GM04504 (cell line): ENCODE data around the gene PTGES2.
"Not testable (repeated sequence)": the region's sequence is repeated elsewhere in the genome, so short reads cannot be mapped to it uniquely, and the experiment has no call there.

Source experiments
- DNase-seq: peaks from one replicate; pipeline ENCODE4 v3.0.0-alpha.2; 2012; ENCODE audit warnings: low read depth

Gene PTGES2

DNA sequence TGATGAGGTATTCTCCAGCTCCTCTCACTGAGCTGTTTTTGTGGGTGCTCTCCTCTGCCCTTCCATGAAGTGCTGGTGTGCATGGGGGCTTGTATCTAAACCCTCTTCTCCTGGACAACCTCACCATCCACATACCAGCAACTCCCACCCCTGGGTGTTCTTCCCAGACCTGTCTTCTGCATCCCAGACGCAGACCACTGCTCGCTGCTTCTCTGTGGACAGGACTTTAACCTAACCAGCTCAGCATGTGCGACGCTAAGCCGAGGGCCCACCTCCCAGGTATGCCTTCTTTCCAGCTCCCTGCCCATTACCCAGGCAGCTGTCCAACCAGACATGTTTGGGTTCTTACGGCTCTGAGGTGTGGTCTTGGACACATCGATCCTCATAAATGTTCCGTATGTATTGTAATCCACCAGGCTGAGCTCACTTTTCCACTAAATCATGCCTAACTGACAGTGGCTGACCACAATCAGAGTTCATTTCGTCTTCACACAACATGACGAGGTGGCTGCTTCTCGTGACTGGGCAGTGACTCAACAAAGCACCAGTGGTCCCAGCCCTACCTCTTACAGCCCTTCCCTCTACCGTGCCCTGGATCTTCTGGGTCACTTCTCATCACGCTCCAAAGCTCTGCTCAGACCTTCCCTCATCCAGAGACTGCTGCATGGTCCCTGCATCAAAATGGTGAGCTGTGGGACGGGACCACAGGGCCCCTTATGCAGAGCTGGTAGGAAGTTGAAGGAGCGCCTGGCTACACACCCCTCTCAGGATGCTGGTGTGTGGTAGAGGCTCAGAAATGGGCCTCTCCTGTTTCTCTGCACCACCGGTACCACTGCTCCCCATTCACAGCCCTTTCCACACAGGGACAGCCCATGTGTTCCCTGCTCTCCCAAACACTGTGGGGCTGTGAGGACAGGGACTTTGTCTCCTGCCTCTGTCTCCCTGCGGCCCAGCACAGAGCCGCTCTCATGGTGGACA, 9.6 kb upstream of the PTGES2 start:
- peak; percentile 55 for DNase-seq

DNA sequence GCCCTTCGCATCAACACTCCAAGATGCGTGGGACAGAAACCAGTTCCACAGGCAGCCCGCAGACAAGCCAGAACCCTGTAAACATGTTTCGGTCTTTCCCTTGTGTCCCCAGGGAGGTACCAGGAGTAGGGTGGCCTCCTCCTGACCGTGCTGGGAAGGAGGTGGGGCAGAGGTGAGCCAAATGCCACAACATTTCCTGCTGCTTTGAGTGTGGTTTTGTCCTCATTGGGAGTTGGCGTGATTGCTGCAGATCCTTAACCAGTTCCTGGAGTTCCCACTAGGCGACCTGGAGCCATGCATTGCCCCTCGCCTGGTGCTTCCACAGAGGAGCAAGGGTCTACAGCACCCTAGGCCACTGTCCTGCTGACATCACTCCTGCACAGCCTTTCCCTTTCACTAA, 8.0 kb upstream of the PTGES2 start:
- not testable (repeated sequence) for DNase-seq

DNA sequence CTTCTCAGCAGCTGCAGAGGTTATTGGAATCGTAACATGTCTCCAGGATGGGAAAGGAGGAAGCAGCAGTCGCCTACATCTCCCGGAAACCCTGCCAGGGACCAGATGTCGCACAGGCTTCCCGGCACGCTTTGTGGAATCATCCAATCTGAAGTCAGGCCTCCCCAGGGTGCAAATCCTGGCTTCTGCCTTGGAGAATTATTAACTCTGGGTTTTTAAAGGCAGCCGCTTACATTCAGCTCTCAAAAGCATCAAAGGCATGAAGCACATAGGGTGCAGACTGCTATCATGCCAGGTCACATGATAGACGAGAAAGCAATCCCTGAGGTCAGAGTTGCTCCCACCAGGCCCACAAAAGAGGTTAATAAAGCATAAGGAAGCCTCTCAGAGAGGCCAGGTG, 4.6 kb upstream of the PTGES2 start:
- DNase-seq = not testable (repeated sequence)

DNA sequence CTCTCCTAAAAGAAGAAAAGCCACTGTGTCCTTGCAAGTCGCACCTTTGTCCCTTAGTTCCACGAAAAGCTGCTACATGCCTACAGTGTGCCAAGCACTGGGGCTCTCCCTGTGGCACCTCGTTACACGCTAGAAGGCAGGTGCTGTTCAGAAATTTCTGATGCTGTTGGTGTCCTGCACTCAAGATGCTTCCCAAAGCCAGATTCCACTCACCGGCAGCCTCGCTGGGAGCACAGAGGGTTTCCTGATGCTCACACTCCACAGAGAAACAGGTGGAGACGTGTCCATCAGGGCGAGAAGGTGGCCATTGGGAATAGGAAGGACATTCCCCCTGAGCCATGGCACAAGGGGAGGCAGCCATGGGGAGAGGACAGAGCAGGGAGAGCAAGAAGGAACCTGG, 3.8 kb upstream of the PTGES2 start:
- not testable (repeated sequence) for DNase-seq

DNA sequence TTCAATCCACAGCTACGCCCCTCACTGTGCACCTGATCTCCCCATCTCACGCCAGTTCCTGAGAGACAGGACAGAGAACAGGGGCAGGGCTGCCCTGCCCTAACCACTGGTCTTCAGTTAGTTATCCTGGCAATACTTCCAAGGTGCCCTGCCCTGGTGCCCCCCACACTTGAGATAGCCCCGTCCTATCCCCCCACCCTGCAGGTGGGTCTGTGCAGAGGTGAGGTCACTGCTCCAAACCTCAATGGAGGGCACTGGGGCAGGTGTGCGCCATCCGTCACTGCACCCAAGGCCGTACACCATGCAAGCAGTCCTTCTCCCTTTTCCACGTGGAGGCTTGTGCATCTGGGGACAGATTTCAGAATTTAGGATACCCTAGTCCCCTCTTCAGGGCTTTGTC, 3.1 kb upstream of the PTGES2 start:
- not testable (repeated sequence) for DNase-seq

DNA sequence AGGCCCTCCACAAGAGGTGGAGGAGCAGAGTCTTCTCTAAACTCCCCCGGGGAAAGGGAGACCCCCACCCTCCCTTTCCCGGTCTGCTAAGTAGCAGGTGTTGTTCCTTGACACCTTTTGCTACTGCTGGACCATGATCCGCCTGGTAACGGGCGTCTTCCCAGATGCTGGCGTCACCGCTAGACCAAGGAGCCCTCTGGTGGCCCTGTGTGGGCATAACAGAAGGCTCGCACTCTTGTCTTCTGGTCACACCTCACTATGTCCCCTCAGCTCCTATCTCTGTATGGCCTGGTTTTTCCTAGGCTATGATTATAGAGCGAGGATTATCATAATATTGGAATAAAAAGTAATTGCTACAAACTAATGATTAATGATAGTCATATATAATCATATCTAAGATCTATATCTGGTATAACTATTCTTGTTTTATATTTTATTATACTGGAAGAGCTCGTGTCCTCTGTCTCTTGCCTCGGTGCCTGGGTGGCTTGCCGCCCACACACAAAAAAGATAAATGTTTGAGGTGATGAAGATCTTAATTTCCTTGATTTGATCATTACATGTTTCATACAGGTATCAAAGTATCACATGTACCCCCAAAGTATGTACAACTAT, 2.6 kb upstream of the PTGES2 start:
- not testable (repeated sequence) for DNase-seq

DNA sequence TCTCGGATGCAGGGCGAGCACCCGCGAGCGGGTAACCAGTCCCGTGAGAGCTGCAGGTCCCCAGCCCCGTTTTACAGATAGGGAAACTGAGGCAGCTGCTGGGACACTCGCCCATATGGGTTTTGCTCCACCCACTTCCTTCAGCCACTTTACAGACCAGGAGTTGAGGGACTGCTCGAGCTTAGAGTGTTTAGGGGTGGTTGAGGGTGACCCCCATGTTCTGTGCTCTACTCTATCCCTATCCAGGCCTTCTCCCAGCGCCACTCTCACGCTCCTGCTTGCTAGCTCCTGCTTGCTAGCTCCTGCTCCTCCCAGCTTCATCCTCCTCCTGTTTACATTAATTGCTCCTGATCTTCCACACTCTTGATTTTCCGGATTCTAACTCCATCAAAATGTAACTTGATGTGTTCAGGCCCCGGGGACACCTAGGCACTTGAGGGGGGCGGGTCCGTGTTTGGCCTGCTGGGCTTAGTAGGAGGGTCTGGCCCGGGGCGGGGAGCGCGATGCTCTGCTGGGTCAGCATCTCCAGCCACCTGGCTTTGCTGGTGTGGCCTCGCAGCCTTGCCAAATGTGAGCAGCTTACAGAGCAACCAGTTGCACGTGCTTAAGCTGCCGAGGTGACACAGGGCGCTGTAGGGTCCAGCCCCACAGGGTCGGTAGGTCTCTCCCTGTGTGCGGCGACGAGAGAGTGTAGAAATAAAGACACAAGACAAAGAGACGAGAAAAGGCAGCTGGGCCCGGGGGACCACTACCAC, 1.5 kb upstream of the PTGES2 start:
- DNase-seq = no peak

DNA sequence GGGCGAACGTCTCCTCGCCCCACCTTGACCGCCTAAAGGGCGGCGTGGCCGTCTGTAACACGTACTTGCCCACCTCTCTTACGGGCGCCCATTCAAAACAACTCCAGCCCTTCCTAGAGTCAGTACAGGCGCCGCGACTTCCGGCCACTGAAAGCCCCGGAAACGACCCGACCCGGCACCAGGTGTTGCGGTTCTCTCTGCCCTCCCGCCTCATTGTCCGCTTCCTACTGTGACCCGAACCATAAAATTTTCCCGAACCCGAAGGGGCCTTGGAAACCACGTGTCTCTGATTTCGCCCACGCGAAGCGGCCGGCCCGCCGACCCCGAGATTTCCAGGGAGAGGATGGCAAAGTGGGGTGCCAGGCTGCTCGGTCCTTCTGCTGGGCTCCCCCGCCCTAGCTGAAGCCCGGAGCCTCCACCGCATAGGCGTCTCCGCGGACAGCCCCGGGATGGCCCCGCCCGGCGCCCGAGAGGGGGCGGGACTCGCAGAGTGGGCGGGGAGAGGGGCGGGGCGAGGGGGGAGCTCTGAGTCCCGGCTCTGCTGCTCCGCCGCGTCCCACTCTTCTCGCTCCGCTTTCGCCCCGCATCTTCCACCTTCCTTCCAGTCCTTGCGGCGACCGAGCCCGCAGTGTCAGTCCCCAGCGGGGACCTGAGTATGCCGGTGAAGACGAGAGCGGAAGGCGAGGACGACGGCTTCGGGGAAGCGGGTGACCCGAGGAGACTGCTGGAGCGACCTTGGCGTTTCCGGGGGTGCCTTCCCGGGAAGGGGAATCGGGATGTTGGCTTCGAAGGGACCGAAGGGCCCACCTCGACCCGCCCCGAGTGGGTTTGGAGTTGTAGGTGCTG, 684 bp upstream of the PTGES2 start:
- DNase-seq = peak; percentile 81

DNA sequence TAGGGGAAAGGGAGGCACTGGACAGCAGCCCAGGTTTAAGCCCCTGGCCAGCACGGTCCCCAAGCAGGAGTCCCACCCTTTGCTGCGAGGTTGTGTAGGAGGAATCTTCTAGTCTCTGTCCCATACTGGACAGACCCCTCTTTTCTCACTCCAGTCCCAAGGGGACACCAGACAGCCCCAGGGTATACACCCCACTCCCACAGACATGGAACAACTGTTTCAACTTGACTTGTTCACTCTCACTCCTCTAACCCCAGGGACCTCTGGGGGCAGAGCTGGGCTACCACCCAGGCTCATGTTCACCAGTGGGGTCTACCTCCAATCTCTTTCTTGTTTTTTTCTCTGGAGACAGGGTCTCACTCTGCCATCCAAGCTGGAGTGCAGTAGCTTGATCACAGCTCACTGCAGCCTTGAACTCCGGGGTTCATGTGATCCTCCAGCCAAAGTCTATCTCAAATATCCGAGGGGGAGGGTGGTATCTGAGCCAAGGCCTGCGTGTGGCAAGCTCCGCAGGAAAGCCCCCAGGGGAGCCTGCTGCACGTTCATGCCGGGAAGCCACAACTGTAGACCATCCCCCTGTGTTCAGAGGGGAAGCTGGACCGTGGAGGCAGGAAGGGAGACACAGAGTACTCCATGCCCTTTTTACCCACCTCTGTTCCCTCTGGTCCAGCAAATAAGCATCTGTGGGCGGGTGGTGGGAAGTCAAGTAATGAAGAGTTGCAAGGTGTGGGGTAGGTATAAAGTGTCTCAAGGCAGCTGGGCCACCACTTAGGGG, 1.8 kb downstream of the PTGES2 start:
- DNase-seq = no peak

DNA sequence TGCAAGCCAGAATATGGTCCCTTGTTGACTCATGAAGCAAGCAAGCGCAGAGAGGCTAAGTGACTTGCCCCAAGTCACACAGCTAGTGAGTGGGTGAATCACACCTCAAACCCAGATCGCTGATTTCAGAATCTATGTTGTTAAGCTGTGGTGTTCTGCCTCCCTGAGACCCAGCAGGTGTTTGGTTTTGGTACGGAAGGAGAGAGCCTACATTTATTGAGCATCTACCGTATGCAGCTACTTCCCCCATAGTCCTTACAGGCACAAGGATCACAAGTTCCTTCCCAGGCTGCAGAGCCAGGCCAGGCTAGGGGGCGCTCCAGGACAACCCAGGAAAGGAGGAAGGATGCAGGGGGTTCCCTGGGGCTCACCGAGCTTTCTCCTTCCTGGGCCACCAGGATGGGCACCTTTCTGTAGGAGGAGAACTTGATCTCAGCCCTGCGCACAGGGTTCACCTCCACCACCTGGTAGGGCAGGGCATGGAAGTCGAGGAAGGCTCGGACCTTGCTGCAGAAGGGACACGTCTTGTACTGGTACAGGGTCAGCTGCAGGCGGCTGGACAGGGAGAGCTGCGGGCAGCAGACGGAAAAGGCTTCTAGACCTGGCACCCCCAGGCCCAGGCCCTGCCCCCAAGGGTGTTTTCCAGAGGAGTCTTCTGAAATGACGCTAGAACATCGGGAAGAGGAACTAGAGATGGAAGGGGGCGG, 2.5 kb downstream of the PTGES2 start:
- DNase-seq = no peak

DNA sequence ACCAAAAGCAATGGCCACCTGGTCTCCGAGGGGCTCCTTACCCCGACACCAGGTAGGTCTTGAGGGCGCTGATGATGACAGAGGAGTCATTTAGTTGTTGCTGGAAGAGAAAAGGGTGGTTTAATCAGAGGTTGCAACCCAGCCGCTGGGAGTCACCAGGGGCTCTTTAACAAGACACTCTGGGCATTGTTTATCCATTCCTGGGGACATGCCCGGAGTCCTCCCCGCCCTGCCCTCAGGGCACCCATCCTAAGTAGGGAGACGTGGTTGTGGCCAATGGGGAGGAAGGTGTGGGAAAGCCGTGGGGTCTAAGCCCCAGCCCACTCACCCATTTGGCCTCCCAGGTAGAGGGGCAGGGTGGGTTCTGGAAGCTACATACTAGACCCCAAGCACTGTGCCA, 3.1 kb downstream of the PTGES2 start:
- DNase-seq = no peak

DNA sequence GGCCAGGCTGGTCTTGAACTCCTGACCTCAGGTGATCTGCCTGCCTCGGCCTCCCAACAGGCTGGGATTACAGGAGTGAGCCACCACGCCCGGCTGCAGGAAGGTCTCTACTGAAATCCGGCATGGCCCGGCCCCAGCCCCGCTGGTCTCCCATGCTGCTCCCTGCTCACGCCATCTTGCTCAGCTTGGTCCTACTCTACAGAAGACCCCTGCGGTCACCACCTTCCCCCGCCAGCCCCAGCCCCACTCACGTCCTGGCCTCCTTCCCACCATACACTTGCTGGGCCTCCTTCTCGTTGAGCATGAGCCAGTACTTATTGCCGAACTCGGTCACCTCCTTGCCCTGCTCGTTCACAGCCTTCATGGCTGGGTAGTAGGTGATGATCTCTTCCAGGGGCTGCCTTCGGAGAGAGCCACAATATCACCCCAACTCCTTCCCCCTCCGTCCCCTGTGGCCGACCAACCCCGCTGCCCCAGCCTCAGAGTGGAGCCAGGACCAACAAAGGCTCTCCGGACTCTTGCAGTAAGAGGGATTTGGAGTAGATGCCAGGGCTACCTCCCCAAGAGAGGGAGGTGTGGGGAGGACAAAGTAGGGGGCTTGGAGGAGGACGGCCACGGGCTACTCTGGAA, 4.0 kb downstream of the PTGES2 start:
- no peak for DNase-seq

DNA sequence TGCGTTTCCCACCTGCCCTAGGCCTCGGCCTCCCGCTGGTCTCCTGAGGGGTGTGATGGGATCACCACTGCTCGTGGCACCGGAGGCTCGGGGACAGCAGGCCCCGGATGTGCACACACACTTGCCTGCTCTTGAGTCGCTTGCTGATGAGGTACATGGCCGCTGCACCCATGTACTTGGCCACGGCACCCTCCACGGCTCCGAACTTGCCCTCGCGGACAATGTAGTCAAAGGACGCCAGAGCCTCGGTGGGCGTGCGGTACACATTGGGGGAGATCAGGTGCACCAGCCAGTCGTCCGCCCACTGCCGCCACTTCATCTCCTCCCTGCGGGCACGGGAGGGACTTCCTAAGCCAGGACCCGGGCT, 4.7 kb downstream of the PTGES2 start:
- no peak for DNase-seq

DNA sequence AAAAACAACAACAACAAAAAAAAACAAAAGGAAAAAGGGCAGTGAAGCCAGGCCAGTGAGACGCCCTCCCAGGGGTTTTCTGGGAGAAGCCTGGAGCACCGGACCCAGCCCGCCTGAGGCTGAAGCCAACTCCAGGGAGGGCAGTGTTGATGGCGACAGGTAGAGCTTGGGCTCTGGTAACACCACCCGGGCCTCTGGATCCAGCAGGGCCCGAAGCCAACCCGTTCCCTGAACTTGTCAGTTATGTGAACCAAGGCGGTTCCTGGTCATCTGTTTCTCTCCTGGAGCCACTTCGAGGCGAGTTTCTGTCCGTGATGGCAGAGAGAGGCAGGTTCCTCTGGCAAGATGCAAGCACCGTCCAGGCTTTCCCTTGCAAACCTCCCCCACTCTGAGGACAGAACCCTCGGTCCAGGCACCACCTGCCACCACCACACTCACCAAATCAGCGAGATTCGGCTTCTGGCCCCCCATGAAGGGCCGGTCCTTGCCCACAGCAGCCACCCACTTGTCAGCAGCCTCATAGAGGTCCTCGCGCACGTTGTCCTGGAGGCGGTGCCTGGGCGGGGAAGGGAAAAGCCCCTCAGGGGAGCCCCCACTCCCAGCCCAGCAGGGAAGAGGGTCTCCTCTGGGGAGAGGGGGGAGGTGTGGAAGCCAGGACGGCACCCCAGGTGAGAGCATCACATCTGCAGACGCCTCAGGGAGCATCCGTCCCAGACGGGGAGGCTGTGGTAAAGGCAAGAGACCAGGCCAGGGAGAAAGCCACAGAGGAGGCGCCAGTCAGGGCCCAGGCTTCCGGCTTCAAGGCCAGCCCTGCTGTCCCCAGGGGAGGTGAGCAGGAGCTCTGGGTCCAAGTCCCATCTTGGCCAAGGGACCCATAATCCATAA, 5.4 kb downstream of the PTGES2 start:
- DNase-seq = no peak

DNA sequence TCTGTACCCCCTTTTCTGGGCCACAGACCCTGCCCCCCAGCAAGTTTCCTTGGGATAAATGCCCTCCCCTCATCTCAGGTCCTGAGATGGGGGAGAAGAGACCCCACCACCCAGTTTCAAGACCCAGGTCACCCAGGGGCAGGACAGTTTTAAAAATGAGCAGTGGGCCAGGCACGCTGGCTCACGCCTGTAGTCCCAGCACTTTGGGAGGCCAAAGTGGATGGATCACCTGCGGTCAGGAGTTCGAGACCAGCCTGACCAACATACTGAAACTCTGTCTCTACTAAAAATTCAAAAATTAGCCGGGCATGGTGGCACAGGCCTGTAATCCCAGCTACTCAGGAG, 6.1 kb downstream of the PTGES2 start:
- DNase-seq = no peak

DNA sequence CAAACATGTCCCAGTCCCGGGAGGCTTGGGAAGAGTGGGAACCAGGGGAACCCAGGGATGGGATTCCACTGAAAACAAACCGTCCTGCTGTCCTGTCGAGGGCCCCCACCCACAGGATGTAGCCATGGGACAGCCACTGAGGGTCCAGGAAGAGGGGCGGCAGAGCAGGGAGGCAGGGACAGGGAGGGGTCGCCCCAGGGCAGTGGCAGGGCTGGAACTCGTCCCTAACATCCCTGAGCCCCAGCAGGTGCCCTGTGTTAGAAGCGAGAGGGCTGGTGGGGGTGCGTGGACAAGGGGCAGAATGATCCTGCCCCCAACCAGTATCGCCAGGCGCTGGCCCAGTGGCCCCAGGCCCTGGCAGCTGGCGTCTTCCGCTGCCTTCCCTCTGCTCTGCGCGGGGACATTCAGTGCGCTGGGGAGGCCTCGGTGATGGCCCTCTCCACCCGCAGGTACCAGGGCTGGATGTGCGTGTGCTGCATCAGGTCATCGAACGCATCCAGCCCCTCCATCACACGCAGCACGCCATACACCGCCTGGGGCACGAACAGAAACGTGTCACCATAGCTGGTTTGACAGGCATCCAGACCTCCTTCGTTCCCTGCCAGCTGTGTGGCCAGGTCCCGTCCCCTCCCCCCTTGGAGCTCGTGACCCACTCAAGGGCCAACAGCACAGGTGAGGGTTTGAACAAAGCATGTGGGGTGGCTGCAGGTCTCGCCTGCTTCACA, 6.6 kb downstream of the PTGES2 start:
- DNase-seq = no peak

DNA sequence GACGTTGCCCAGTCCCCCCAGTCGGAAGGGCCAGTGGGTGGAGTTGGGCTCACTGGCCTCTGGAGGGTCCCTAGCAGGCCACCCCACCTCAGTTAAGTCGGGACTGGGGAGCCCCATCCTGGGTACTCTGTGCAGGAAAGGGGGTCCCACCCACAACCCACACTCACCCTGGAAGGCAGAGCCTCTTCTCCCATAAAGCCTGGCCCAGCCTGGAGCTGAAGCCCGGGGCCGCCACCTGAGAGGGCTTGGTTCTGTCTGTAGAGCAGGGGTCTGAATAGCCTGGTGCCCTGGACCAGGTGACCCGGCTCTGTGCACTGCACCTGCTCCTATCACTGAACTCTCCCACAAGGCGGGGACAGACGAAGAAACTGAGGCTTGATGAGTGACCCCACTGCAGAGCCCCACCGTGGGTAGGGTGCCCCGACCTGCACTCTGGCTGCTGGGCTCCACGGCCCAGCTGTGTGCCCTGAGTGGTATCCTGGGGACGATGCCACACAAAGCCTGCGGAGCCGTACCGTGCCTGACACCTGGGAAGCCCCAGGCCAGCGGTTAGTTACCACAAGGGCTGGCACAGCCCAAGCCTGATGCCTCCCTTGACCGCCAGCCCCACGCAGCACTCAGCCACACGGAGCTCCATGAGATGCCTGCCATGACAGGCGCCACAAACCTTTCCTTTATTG, 7.3 kb downstream of the PTGES2 start:
- no peak for DNase-seq
